ENCODE measurements around the gene SYNPO. TPM values are rescaled to one million over a fixed set of nuclear protein-coding genes. Genes with fewer than 3 reads are reported as not detected.
A peak's percentile ranks its signal among the peaks of the same experiment; 100 is the strongest.

Gene SYNPO
- polyA plus RNA-seq, 1 of the 3 experiments (the other 2 are of a cell fraction): 5.1 TPM

- no peak for TF ChIP-seq FOXJ3 (CRISPR knock-in tag; IDR thresholded peaks at IDR 0.05)
- TF ChIP-seq SIN3A (IDR thresholded peaks at IDR 0.05; ENCODE audit: borderline replicate concordance, low read depth, low read length): no peak
- peaks cover 37 to 83% of the 10 kb centered on the region in 2 experiments for H3K4me1 ChIP-seq (ENCODE audit: control insufficient read depth in 1 of 2, insufficient read depth in 2 of 2, low read depth in 1 of 2, low read length in 1 of 2)
- ChIA-PET CTCF (interaction anchor here (1.2 to 4.2 kb wide), 3 partner anchors 14 to 103 kb away, joined by 3 to 22 read pairs (median 3); partner anchors contain the start of gene RBM22), POLR2A (no interaction called here)
- H3K79me2 ChIP-seq (ENCODE audit: insufficient read depth): no peaks in the 10 kb centered on the region
- no peaks in the 10 kb centered on the region for H3K9me2 ChIP-seq
- H3K9ac ChIP-seq: no peak overlapping the region
- H3F3A ChIP-seq (replicated peaks; ENCODE audit: insufficient read depth): no peaks in the 10 kb centered on the region
- no peak overlapping the region for H3K4me3 ChIP-seq (ENCODE audit: low read depth in 2 of 2, low read length in 1 of 2)
- WGBS (ENCODE audit: low lambda C conversion rate): 94% methylated on average over 7 of the region's 10 CpGs
- H3K36me3 ChIP-seq (replicated peaks in 1 of 2; ENCODE audit: control insufficient read depth in 1 of 2, insufficient read depth in 2 of 2, low read length in 1 of 2): no peaks in the 10 kb centered on the region
- H2AFZ ChIP-seq (ENCODE audit: low read depth): no peak overlapping the region
- no peaks in the 10 kb centered on the region for H3K9me3 ChIP-seq
- H4K20me1 ChIP-seq (ENCODE audit: insufficient read depth): no peaks in the 10 kb centered on the region
- H3K4me2 ChIP-seq: no peak overlapping the region
- DNase-seq: no peak
- H3K27me3 ChIP-seq (ENCODE audit: insufficient read depth): no peaks in the 10 kb centered on the region
- peak overlapping the region in 1 of 2 experiments; percentile 99; a peak in 2 of 4 replicates for H3K27ac ChIP-seq (ENCODE audit: low read depth in 2 of 2, low read length in 1 of 2)
These were observed 42.5 kb upstream of the SYNPO start for GRCh38 chr5:150598006-150598405.

GRCh38 chr5:150598821-150599273 is 41.6 kb upstream of the SYNPO start:
- Histone ChIP-seq H3K4me1 (ENCODE audit: control insufficient read depth in 1 of 2, insufficient read depth in 2 of 2, low read depth in 1 of 2, low read length in 1 of 2) (peaks cover 37 to 87% of the 10 kb centered on the region in 2 experiments), H3K36me3 (replicated peaks in 1 of 2; ENCODE audit: control insufficient read depth in 1 of 2, insufficient read depth in 2 of 2, low read length in 1 of 2) (no peaks in the 10 kb centered on the region), H3F3A (replicated peaks; ENCODE audit: insufficient read depth) (no peaks in the 10 kb centered on the region), H3K27me3 (ENCODE audit: insufficient read depth) (no peaks in the 10 kb centered on the region), H3K9me2 (no peaks in the 10 kb centered on the region), H4K20me1 (ENCODE audit: insufficient read depth) (no peaks in the 10 kb centered on the region), H3K4me2 (no peak overlapping the region), H2AFZ (ENCODE audit: low read depth) (no peak overlapping the region), H3K9me3 (no peaks in the 10 kb centered on the region), H3K79me2 (ENCODE audit: insufficient read depth) (no peaks in the 10 kb centered on the region), H3K9ac (no peak overlapping the region), H3K27ac (ENCODE audit: low read depth in 2 of 2, low read length in 1 of 2) (peak overlapping the region in 1 of 2 experiments; percentile 99; a peak in 2 of 4 replicates), H3K4me3 (ENCODE audit: low read depth in 2 of 2, low read length in 1 of 2) (no peak overlapping the region)
- WGBS (ENCODE audit: low lambda C conversion rate): 94% methylated on average over 9 of the region's 12 CpGs
- TF ChIP-seq REST (IDR thresholded peaks at IDR 0.05; ENCODE audit: low read depth, low read length): no peak
- no peak for TF ChIP-seq TAF1 (IDR thresholded peaks at IDR 0.05; ENCODE audit: borderline replicate concordance, low read depth, low read length)
- no peak for TF ChIP-seq TCF12 (IDR thresholded peaks at IDR 0.05)
- no peak for TF ChIP-seq FOXM1 (IDR thresholded peaks at IDR 0.05; ENCODE audit: low read depth)
- no peak for TF ChIP-seq GATA2 (CRISPR knock-in tag; IDR thresholded peaks at IDR 0.05)
- TF ChIP-seq ZBTB33 (IDR thresholded peaks at IDR 0.05; ENCODE audit: borderline replicate concordance, low read depth): no peak
- TF ChIP-seq JUND (IDR thresholded peaks at IDR 0.05): no peak
- TF ChIP-seq PBX3 (IDR thresholded peaks at IDR 0.05): no peak
- no peak for TF ChIP-seq POLR2AphosphoS5 (IDR thresholded peaks at IDR 0.05; ENCODE audit: low read depth, low read length)
- TF ChIP-seq YY1 (IDR thresholded peaks at IDR 0.05; ENCODE audit: low read depth): no peak
- no peak for TF ChIP-seq NFIC (IDR thresholded peaks at IDR 0.05; ENCODE audit: borderline replicate concordance)
- no peak for TF ChIP-seq EP300 (IDR thresholded peaks at IDR 0.05; ENCODE audit: borderline replicate concordance in 1 of 2, low read depth in 1 of 2, low read length in 1 of 2)
- ChIA-PET POLR2A (no interaction called here), CTCF (interaction anchor here (1.3 to 4.2 kb wide), 2 partner anchors 15 to 38 kb away, joined by 3 to 22 read pairs; no protein-coding TSS in a partner anchor)
- DNase-seq: no peak

Measured in SK-N-SH (cell line).